Colonic mucosa (tissue), 4 donors: ENCODE data around the gene HSD17B8. TPM values are rescaled to one million over a fixed set of nuclear protein-coding genes. Genes with fewer than 3 reads are reported as not detected.
A peak's percentile ranks its signal among the peaks of the same experiment; 100 is the strongest.

Experiments
- DNase-seq: peaks from one replicate; pipeline ENCODE4 v3.0.0-alpha.2; 2020
- H3K27ac ChIP-seq: fragments of 200-600 bp; one replicate; pipeline ENCODE4 v1.8.0; 2021
- H3K27me3 ChIP-seq: fragments of 200-600 bp; one replicate; pipeline ENCODE4 v1.8.0; 2021
- H3K36me3 ChIP-seq: fragments of 200-600 bp; one replicate; pipeline ENCODE4 v1.8.0; 2021
- H3K4me1 ChIP-seq: fragments of 200-600 bp; one replicate; pipeline ENCODE4 v1.8.0; 2021; ENCODE audit warnings: mild to moderate bottlenecking
- H3K4me3 ChIP-seq: fragments of 200-600 bp; one replicate; pipeline ENCODE4 v1.8.0; 2021
- H3K9ac ChIP-seq, 2 donors: one replicate each; pipeline ENCODE4 v1.7.0; 2013; ENCODE audit warnings: control low read depth in 2 of 2, low read depth in 2 of 2, low read length in 2 of 2
- H3K9me3 ChIP-seq: fragments of 200-600 bp; one replicate; pipeline ENCODE4 v1.8.0; 2021
- CTCF ChIP-seq: fragments of 200-600 bp; IDR thresholded peaks from one replicate; pipeline ENCODE4 v1.8.0; 2022; ENCODE audit warnings: antibody characterized with exemption, mild to moderate bottlenecking
- intact Hi-C: fragments of 100-400 bp; cut with DNase I; formaldehyde crosslinking; loops from one replicate; pipeline ENCODE4 v1.14.1; 2022
- total RNA-seq, 2 donors: library from RNA; stranded (reverse); fragmentation: NEBNext Ultra II Directional in 1 of 2; extraction: Animal tissue kit (Norgen Biotek cat#: 25700) in 1 of 2; gene quantifications; one replicate each; pipeline ENCODE4 v1.2.1, GENCODE V29; 2021
- donor health status: healthy.
- donor health status: DM: no; HTN: no; CAD: no.
- donor health status: DM: no; HTN: no; CAD: no.

The HSD17B8 gene
- total RNA-seq, 2 donors from 2014 or later, result 13.0 to 23.7 TPM

GRCh38 chr6:33200219-33201146 lies 4.0 kb upstream of the HSD17B8 start, which contains the start of the genes RXRB and SLC39A7:
RXRB (minus strand) TSS chr6:33200665; CDS start chr6:33200476, 189 bp downstream.
SLC39A7 (plus strand) TSS chr6:33200867; CDS start chr6:33201246, 379 bp downstream.
- H3K9me3 ChIP-seq, result no peaks in the 10 kb centered on the region

DNA sequence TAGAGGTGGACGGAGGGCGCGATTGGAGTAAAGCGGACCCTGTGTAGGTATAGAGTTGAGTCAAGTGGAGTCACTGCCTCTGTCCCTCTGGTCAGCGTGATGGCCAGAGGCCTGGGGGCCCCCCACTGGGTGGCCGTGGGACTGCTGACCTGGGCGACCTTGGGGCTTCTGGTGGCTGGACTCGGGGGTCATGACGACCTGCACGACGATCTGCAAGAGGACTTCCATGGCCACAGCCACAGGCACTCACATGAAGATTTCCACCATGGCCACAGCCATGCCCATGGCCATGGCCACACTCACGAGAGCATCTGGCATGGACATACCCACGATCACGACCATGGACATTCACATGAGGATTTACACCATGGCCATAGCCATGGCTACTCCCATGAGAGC lies 3.3 kb upstream of the HSD17B8 start:
- DNase-seq, result no peak
- intact Hi-C loops, result no loop called here
- H3K4me3 ChIP-seq, result peak overlapping the region; percentile 75
- H3K9ac ChIP-seq, result peak overlapping the region; percentile 81 to 93
- no peaks in the 10 kb centered on the region for H3K36me3 ChIP-seq
- H3K27ac ChIP-seq, result peak overlapping the region; percentile 94
- no peak for TF ChIP-seq CTCF
- H3K27me3 ChIP-seq, result no peaks in the 10 kb centered on the region
- H3K9me3 ChIP-seq, result no peaks in the 10 kb centered on the region
- peaks cover 15% of the 10 kb centered on the region for H3K4me1 ChIP-seq

More at GRCh38 chr6:33200219-33201146, 4.0 kb upstream of the HSD17B8 start, which contains the start of the genes RXRB and SLC39A7:
- Histone ChIP-seq H3K27me3 (no peaks in the 10 kb centered on the region), H3K4me3 (peak within 1 kb of the TSS; percentile 75), H3K4me1 (peaks cover 15% of the 10 kb centered on the region), H3K36me3 (peaks cover 3% of the 10 kb centered on the region), H3K27ac (peak within 1 kb of the TSS; percentile 94), H3K9ac (peak within 1 kb of the TSS; percentile 93 to 96)
- intact Hi-C loops, result no loop called here
- DNase-seq, result peak; percentile 99
- no peak for TF ChIP-seq CTCF

DNA sequence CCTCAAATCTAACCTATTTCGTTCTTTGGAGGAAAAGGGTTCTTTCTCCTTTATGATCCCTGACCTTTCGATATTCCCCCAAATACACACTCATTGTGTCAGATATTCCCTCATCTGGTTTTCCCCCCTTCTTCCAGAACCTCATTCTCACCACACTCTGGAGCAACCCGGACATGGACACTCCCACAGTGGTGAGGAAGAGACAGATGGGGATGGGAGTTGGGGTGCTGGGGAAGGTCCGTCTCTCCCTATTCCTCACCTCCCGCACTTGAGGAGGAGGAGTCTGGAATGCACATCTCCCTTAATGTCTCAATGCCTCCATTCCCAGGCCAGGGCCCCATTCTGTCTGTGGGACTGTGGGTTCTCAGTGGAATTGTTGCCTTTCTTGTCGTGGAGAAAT lies 2.5 kb upstream of the HSD17B8 start:
- no peaks in the 10 kb centered on the region for H3K9me3 ChIP-seq
- peaks cover 15% of the 10 kb centered on the region for H3K4me1 ChIP-seq
- peak overlapping the region; percentile 94 for H3K27ac ChIP-seq
- TF ChIP-seq CTCF, result no peak
- H3K27me3 ChIP-seq, result no peaks in the 10 kb centered on the region
- intact Hi-C loops, result no loop called here
- peak overlapping the region; percentile 75 for H3K4me3 ChIP-seq
- H3K9ac ChIP-seq, result peak overlapping the region; percentile 81 to 93
- DNase-seq, result no peak
- no peaks in the 10 kb centered on the region for H3K36me3 ChIP-seq

DNA sequence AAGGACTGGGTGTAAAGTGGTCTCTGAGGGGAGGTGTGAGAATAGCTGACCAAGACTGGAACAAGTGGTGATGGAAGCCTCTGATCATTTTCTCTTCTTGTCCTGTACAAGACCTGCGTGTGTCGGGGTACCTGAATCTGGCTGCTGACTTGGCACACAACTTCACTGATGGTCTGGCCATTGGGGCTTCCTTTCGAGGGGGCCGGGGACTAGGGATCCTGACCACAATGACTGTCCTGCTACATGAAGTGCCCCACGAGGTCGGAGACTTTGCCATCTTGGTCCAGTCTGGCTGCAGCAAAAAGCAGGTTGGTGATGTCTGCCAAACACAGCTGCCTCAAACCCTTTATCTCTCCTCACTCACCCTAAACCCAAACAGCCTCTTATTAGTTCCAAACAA lies 1.7 kb upstream of the HSD17B8 start:
- no peak overlapping the region for H3K27ac ChIP-seq
- peaks cover 15% of the 10 kb centered on the region for H3K4me1 ChIP-seq
- intact Hi-C loops, result no loop called here
- no peak overlapping the region for H3K4me3 ChIP-seq
- DNase-seq, result no peak
- no peak for TF ChIP-seq CTCF
- H3K36me3 ChIP-seq, result no peaks in the 10 kb centered on the region
- H3K27me3 ChIP-seq, result no peaks in the 10 kb centered on the region
- no peak overlapping the region for H3K9ac ChIP-seq
- no peaks in the 10 kb centered on the region for H3K9me3 ChIP-seq

DNA sequence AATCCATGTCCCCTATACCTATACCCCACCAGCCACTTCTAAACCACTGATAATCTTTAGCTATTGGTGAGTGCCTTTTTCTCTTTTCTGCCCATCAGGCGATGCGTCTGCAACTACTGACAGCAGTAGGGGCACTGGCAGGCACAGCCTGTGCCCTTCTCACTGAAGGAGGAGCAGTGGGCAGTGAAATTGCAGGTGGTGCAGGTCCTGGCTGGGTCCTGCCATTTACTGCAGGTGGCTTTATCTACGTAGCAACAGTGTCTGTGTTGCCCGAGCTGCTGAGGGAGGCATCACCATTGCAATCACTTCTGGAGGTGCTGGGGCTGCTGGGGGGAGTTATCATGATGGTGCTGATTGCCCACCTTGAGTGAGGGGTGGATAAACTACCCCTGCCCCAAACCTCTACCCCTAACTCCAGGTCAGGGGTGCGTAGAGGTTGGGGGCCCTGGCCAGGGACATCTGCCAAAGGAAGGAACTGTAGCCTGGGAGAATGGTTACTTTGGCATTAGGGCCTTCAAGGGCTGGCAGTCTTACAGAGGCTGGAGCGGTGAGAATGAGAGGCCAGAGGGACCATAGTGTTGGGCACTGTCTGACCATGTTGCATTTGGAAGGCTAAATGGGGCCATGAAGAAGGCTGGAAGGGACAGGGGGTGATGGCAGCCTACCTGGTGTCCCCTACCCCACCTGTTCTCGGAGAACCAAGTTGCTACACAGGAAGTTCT lies 851 bp upstream of the HSD17B8 start:
- H3K4me3 ChIP-seq, result no peak overlapping the region
- intact Hi-C loops, result no loop called here
- no peak for TF ChIP-seq CTCF
- H3K9ac ChIP-seq, result no peak overlapping the region
- H3K36me3 ChIP-seq, result no peaks in the 10 kb centered on the region
- H3K27ac ChIP-seq, result no peak overlapping the region
- peaks cover 15% of the 10 kb centered on the region for H3K4me1 ChIP-seq
- no peaks in the 10 kb centered on the region for H3K9me3 ChIP-seq
- H3K27me3 ChIP-seq, result no peaks in the 10 kb centered on the region
- DNase-seq, result no peak
